Breast epithelium (tissue), 3 donors: ENCODE results near the gene ARSK.

ENCODE experiments used
- POLR2A ChIP-seq: fragments of 450-650 bp; IDR thresholded peaks from one replicate; pipeline ENCODE4 v1.6.1; 2016; ENCODE audit warnings: antibody characterized with exemption, mild to moderate bottlenecking, moderate library complexity
- TF ChIP-seq, protein P1 (sequence below), 3 donors: fragments of 450-650 bp; IDR thresholded peaks; one replicate each; pipeline ENCODE4 v1.5.1; 2016 to 2017; ENCODE audit warnings: antibody characterized with exemption in 3 of 3, mild to moderate bottlenecking in 3 of 3, moderate library complexity in 3 of 3

DNA sequence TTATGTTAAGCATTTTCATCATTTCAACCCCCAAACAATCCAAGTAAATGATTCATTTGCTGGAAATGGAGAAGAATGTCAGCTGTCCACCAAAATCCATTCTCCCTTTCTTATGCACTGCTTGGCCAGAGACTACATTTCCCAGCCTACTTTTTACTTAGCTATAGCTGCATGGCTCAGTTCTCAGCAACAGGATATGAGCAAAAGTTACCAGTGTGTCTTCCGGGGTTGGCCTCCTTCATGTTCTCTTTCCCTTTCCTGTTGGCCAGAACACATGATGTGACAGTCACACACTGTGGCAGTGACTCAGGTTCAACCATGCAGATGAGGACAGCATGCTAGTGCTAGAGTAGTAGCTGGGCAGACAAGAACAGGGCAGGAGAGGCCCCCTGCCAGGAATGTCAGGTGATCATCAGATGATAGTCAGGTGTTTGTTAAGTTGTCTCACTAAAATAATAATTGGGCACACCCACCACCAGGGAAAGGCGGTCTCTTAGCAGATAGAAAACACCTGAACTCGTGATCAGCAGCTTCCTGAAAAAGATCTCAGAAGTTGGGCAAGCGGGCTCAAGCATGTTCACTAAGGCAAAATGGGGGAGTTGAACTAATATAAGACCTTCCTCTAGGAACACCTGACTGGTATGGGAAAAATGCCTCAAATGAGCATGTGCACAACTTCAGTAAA lies 77.2 kb downstream of the ARSK start:
- TF ChIP-seq, protein P1, sequence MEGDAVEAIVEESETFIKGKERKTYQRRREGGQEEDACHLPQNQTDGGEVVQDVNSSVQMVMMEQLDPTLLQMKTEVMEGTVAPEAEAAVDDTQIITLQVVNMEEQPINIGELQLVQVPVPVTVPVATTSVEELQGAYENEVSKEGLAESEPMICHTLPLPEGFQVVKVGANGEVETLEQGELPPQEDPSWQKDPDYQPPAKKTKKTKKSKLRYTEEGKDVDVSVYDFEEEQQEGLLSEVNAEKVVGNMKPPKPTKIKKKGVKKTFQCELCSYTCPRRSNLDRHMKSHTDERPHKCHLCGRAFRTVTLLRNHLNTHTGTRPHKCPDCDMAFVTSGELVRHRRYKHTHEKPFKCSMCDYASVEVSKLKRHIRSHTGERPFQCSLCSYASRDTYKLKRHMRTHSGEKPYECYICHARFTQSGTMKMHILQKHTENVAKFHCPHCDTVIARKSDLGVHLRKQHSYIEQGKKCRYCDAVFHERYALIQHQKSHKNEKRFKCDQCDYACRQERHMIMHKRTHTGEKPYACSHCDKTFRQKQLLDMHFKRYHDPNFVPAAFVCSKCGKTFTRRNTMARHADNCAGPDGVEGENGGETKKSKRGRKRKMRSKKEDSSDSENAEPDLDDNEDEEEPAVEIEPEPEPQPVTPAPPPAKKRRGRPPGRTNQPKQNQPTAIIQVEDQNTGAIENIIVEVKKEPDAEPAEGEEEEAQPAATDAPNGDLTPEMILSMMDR (IDR thresholded peaks at IDR 0.05) = no peak
- TF ChIP-seq POLR2A = no peak
